Stimulated activated CD8-positive, alpha-beta memory T cell treated with anti-CD3 and anti-CD28 coated beads, Interleukin-15, amount 100 ng/mL, for 48 hours (primary cell): Measurements from ENCODE around the gene B3GNT4.
A peak's percentile ranks its signal among the peaks of the same experiment; 100 is the strongest.
"Not testable (repeated sequence)": the region's sequence is repeated elsewhere in the genome, so short reads cannot be mapped to it uniquely, and the experiment has no call there.

Experiments
- DNase-seq, 2 donors: peaks; one replicate each; pipeline ENCODE4 v3.0.0-alpha.2; 2020; ENCODE audit warnings: low read depth in 2 of 2

Gene B3GNT4

DNA sequence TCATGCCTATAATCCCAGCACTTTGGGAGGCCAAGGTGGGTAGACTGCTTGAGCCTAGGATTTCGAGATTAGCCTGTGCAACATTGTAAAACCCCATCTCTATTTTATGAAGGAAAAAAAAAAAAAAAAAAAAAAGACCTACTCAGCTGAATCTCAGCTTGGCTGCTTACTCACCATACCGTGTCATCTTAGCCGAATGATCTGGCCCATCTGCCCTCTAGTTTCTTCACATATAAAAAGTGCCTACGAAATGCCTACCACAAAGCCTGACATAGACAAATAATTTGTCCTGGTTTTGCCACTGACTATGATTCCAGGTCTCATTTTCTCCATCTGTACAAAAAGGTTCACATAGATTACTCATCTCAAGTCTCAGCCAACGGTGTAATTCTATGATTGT is 12.3 kb downstream of the B3GNT4 start:
- DNase-seq: no peak

GRCh38 chr12:122216445-122216844 is 12.9 kb downstream of the B3GNT4 start:
- no peak for DNase-seq

GRCh38 chr12:122225683-122226365 is 22.3 kb downstream of the B3GNT4 start, which contains the start of gene DIABLO:
Gene DIABLO, minus strand, starts transcription at chr12:122226052. Its CDS starts 38 bp downstream, at chr12:122226014.
- peak; percentile 100 for DNase-seq

DNA sequence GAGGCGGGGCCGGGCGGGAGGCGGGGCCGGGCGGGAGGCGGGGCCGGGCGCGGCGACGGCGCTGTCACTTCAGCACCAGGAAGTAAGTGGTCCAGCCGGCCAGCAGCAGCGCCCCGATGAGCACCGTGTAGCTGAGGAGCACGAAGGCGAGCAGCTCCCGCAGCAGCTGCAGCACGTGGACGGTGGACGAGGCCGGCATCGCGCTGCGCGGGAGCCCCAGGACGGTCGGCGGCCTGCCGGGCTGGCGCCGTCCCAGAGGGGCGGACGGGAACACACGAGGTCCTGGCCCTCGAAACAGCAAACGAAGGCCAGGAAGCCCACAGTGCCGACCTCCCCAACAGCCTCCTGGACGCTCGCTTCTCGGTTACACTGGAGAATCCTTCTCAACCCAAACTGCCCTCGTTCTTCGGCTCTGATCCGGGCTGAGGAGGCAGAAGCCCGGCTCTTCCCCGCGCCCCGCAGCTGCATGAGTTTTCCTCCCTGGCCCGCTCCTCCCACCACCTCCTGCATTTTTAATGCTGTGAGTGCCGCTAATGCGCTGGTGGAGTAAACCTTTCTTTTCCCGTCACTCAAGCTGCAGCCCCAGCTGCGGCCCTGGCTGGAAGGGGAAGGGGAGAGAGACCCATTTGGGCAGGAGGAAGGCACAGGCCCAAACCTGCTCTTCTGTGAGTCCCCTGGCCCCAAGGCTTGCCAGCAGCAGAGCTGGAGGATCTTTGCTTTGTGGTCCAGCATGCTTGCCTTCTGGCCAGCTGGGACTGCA is 23.0 kb downstream of the B3GNT4 start:
- no peak for DNase-seq

- DNase-seq: peak; percentile 35 to 43
Observed at GRCh38 chr12:122227341-122227740, 23.8 kb downstream of the B3GNT4 start.

DNA sequence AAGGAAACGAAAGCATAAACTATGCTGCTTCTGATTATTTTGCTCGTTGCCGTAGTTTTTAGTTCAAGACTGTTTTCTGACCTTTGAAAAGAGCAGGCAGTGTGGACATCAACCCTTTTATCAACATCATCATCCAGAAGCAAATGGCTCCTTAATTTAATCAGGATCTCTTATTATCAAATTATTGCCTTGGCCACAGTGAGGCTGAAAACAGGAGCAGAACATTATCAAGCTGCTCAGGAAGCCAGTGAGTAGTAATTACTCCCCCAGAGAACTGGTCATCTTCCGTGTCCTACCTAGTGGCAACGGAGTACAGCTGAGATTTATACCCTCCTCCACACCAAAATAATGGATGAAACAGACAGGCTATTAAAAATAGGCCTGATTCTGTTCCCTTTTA is 24.6 kb downstream of the B3GNT4 start:
- DNase-seq: no peak

DNA sequence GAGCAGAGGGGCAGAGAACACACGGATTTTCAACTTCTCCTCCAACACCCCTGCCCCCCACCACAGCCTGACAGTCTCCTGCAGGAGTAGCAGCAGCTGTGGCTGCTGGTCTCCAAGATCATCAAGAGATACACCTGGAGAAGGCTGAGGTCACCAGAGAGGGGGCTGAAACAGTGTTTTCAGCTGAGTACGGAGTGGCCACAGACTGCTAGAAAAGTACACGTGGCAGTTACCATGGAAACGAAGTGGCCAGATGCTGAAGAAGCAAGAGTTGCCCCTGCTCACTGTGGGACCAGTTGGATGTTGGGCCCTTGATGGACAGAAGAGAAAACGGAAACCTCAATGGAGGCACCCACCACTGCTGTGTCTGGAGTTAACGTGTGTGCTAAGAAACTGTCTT is 27.3 kb downstream of the B3GNT4 start:
- DNase-seq: no peak

GRCh38 chr12:122232691-122233090 is 29.2 kb downstream of the B3GNT4 start:
- DNase-seq: no peak

DNA sequence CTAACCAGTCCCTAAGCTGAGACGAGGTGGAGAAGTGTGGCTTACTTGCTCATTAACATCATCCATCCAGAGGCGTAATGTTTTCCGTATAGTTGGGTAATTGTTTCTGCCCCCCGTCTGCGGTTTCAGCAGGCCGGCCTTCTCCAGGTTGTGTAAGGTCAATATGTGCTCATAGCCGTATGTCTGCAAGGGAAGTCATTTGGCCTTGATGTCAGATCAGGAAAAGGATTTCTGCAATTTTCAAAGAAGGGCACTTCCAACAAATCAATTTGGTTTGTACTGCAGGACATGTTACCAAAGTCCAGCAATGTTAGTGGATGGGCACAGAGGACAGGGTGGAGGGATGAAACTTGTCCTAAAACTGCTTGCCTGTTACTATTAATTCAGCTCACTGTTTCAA is 32.2 kb downstream of the B3GNT4 start:
- DNase-seq: no peak

DNA sequence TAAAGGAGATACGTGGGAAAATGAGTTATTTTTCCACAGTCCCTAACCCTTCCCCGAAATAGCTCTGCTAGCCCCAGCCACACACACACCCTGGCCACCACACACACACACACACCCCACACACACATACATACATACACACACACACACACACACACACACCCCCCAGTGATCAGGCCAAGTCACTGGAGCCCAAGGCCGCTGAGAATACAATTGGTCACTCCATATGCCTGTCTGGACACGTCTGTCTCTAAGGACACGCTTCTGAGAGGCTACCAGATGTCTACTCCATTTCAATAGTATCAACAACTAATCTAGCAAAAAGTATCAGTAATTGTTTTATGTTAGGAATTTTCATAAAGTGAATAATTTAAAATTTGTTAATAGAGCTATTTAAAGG is 35.4 kb downstream of the B3GNT4 start:
- no peak for DNase-seq

GRCh38 chr12:122243965-122244364 is 40.5 kb downstream of the B3GNT4 start:
- DNase-seq: no peak

GRCh38 chr12:122244565-122245371 is 41.3 kb downstream of the B3GNT4 start:
- DNase-seq: no peak

DNA sequence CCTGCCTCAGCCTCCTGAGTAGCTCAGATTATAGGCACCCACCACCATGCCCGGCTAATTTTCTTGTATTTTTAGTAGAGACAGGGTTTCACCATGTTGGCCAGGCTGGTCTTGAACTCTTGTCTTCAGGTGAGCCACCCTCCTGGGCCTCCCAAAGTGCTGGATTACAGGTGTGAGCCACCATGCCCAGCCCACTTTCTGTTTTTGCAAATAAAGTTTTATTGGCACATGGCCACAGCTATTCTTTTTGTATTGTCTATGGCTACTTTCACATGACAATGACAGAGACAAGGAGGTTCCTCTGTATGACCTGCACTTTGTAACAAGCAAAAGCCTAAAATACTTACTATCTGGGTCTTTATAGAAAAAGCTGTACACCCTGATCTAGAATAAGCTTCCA is 42.0 kb downstream of the B3GNT4 start:
- no peak for DNase-seq

- DNase-seq: no peak
Observed at GRCh38 chr12:122250047-122250446, 46.5 kb downstream of the B3GNT4 start.

DNA sequence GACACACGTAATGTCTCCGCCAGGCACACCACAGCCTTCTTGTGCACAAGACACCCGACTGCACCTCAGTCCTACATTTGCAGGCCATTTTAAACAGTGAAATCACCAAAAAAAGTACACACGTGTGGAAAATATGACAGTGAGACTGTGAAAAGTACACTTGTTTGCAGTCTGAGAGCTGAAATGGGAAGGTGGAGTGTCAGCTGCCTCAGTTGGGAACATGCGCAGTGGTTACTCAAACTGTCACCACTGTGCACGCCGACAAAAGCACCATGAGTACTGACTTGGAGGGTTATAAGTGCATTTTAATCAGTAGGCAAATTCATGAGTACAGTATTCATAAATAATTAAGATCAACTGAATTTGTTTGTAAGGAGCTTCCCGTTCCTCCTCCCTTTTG is 47.0 kb downstream of the B3GNT4 start:
- no peak for DNase-seq

- DNase-seq: not testable (repeated sequence)
Observed at GRCh38 chr12:122258462-122258861, 55.0 kb downstream of the B3GNT4 start.
